GM20000 (cell line): ENCODE measurements around the gene BNIPL.

ENCODE experiments used
- DNase-seq: peaks from one replicate; pipeline ENCODE4 v3.0.0; 2012; ENCODE audit warnings: low spot score
- CTCF ChIP-seq: IDR thresholded peaks from 2 replicates; pipeline ENCODE4 v1.5.1; 2012; ENCODE audit warnings: mild to moderate bottlenecking, control low read depth; ENCODE audit errors: extremely low read depth, missing control alignments

Gene BNIPL

DNA sequence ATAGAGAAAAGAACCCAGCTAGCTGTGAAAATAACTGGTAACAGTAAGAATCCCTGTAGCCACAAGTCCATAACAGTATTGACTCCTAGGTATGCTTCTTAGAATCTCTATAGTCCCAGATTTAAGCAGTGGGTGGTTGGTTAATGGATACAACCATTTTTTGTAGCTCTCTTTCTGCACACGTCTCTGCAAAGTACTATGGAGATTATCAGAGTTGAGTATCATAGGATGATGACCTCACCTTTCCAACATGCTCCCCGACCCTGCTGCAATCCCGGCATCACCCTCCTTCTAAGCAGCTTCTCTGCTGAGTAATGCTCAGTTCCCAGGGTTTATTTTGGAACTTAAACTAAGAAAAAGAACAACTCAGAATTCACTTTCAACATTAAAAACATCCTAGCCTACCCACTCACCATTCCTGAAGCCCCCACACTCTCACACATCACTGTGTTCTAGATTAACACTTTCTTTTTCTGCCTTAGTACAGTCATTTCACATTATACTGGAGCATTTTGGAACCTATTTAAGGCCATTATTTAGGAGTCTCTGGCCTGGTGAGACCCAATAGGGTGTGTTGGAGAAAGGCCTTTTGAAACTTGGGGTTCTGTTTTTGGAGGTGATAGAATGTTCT is 26.5 kb downstream of the BNIPL start:
- no peak for DNase-seq
- TF ChIP-seq CTCF, result no peak

GRCh38 chr1:151065089-151065645 is 28.8 kb downstream of the BNIPL start:
- DNase-seq, result no peak
- TF ChIP-seq CTCF, result no peak

DNA sequence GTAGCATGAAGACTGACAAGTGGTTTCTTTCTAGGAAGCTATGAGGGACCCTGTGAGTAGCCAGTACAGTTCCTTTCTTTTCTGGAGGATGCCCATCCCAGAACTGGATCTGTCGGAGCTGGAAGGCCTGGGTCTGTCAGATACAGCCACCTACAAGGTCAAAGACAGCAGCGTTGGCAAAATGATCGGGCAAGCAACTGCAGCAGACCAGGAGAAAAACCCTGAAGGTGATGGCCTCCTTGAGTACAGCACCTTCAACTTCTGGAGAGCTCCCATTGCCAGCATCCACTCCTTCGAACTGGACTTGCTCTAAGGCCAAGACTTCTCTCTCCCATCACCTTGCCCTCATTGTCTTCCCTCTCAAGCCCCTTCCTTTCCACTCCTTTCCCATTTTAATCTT is 30.8 kb downstream of the BNIPL start:
- no peak for TF ChIP-seq CTCF
- DNase-seq, result no peak

DNA sequence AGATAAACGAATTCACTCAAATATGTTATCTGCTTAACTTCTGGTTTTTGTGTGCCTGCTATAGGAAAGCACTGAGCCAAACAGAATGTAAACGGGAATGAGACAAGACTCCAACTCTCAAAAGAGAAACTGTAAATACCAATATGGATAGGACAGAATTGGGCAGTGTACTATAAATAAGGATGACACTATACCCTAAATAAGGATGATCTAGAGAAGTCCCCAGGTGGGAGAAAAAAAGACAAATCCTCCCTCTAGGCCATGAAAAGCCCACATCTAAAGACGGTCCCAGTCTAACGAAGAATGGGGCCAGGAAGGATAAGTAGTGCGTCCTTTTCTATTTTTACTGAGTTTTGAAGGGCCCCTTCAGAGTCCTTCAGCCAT is 32.7 kb downstream of the BNIPL start:
- no peak for DNase-seq
- TF ChIP-seq CTCF, result no peak

DNA sequence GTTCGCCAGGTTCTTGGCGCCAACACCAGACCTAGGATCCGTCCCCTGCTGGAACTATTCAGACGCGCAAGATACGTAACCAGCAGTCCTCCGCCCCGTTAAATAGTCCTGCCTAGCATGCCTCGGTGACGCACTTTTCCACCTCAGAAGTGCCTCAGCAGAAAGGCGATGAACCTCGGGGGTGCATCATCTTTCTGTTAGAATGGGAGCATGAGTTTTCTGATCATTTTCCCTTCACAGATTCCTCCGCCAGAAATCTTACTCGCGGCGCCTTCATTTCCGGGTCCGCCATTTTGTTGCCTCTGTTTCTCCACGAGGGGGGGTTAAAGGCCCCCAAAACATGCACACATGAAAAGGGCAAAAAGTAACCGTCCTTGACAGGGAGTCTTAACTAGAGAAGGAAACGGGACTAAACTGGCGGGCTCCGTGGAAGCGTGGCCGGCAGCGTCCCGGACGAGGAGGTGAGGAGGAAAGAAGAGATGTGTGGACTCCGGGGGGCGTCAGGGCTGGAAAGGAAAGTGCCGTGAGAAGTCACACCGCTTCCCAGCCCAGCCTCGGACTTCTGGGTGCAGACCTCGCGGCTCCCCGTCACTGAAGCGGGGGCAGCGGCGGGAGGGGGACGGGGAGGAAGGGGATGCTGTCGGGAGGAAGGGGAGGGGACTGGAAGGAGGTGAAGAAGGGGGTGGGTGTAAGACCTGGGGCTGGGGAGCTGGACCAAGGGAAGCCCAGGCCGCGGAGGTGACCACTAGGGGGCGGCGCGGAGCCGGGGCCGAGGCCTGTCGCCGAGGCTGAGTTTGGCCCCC is 34.3 kb downstream of the BNIPL start, which contains the start of gene GABPB2:
Gene GABPB2, plus strand, starts transcription at position 288 of the 803 bp plus-strand sequence. CDS start 17,429 bp downstream, outside the sequence.
- peak; percentile 89 for TF ChIP-seq CTCF

GRCh38 chr1:151072224-151072623 is 35.8 kb downstream of the BNIPL start:
- TF ChIP-seq CTCF, result no peak
- DNase-seq, result no peak

More for the DNA sequence above, 34.3 kb downstream of the BNIPL start, which contains the start of gene GABPB2:
- DNase-seq, result peak; percentile 90
